Vagina (tissue), 2 donors: Measurements from ENCODE around the gene EXOC3. TPM values are rescaled to one million over a fixed set of nuclear protein-coding genes. Genes with fewer than 3 reads are reported as not detected.

Source experiments
- DNase-seq, 2 donors: peaks; one replicate each; pipeline ENCODE4 v3.0.0-alpha.2; 2017; ENCODE audit errors: extremely low spot score in 2 of 2
- H3K27ac ChIP-seq: fragments of 200-600 bp; sonication (generic); one replicate; pipeline ENCODE4 v1.5.1; 2019
- H3K27me3 ChIP-seq: fragments of 200-600 bp; sonication (generic); one replicate; pipeline ENCODE4 v1.5.1; 2019
- H3K36me3 ChIP-seq, 2 donors: fragments of 200-600 bp; sonication (generic); one replicate each; pipeline ENCODE4 v1.5.1; 2017 to 2019
- H3K4me1 ChIP-seq: fragments of 200-600 bp; sonication (generic); one replicate; pipeline ENCODE4 v1.5.1; 2019
- H3K4me3 ChIP-seq, 2 donors: fragments of 200-600 bp; sonication (generic); 1 replicate in 1 of 2; 2 replicates in 1 of 2; pipeline ENCODE4 v1.5.1; 2016 to 2019
- H3K9me3 ChIP-seq: fragments of 200-600 bp; sonication (generic); one replicate; pipeline ENCODE4 v1.5.1; 2019
- CTCF ChIP-seq, 3 experiments: fragments of 450-650 bp in 2 of 3; fragments of 200-600 bp in 1 of 3; sonication (generic) in 1 of 3; IDR thresholded peaks; one replicate each; pipeline ENCODE4 v1.5.1; 2017 to 2019; ENCODE audit warnings: antibody characterized with exemption in 3 of 3, mild to moderate bottlenecking in 2 of 3, moderate library complexity in 2 of 3
- POLR2A ChIP-seq, 2 donors: fragments of 450-650 bp; IDR thresholded peaks; one replicate each; pipeline ENCODE4 v1.6.1; 2017; ENCODE audit warnings: antibody characterized with exemption in 2 of 2, mild to moderate bottlenecking in 2 of 2, moderate library complexity in 2 of 2
- POLR2AphosphoS5 ChIP-seq, 2 donors: sonication (generic); formaldehyde crosslinking; IDR thresholded peaks; one replicate each; pipeline ENCODE4 v1.9.0; 2017; ENCODE audit warnings: antibody characterized with exemption in 2 of 2, mild to moderate bottlenecking in 2 of 2, low read depth in 1 of 2; ENCODE audit not compliant: insufficient read depth in 1 of 2
- intact Hi-C: fragments of 100-400 bp; cut with DNase I; formaldehyde crosslinking; loops from one replicate; pipeline ENCODE4 v1.15.1; 2023
- total RNA-seq: library from RNA; depleted of rRNA; stranded (reverse); fragments of >200 nt; gene quantifications from one replicate; pipeline ENCODE4 v1.2.3, GENCODE V29; 2016

Gene EXOC3
- total RNA-seq, 1 donor from 2014 or later, result 67.5 TPM

GRCh38 chr5:421287-421880 lies 21.6 kb upstream of the EXOC3 start:
- Histone ChIP-seq H3K36me3 (no peaks in the 10 kb centered on the region), H3K27me3 (no peaks in the 10 kb centered on the region), H3K27ac (no peak overlapping the region), H3K4me3 (no peak overlapping the region), H3K4me1 (peaks cover 3% of the 10 kb centered on the region), H3K9me3 (no peaks in the 10 kb centered on the region)
- intact Hi-C loops, result no loop called here
- DNase-seq, result no peak
- no peak for TF ChIP-seq POLR2AphosphoS5 (IDR thresholded peaks at IDR 0.05; ENCODE audit: insufficient read depth in 1 of 2, low read depth in 1 of 2)
- no peak for TF ChIP-seq CTCF (IDR thresholded peaks at IDR 0.05)
- no peak for TF ChIP-seq POLR2A (IDR thresholded peaks at IDR 0.05)

- Histone ChIP-seq H3K9me3 (no peaks in the 10 kb centered on the region), H3K36me3 (no peaks in the 10 kb centered on the region), H3K27me3 (no peaks in the 10 kb centered on the region), H3K4me1 (no peaks in the 10 kb centered on the region), H3K4me3 (no peak overlapping the region), H3K27ac (no peak overlapping the region)
- intact Hi-C loops, result no loop called here
- TF ChIP-seq POLR2A (IDR thresholded peaks at IDR 0.05), result no peak
- no peak for TF ChIP-seq CTCF (IDR thresholded peaks at IDR 0.05)
- TF ChIP-seq POLR2AphosphoS5 (IDR thresholded peaks at IDR 0.05; ENCODE audit: insufficient read depth in 1 of 2, low read depth in 1 of 2), result no peak
- DNase-seq, result no peak
Measured at GRCh38 chr5:421901-422300, 21.1 kb upstream of the EXOC3 start.

- Histone ChIP-seq H3K9me3 (no peaks in the 10 kb centered on the region), H3K36me3 (no peaks in the 10 kb centered on the region), H3K4me1 (no peaks in the 10 kb centered on the region), H3K4me3 (no peak overlapping the region), H3K27me3 (no peaks in the 10 kb centered on the region), H3K27ac (no peak overlapping the region)
- no peak for DNase-seq
- TF ChIP-seq CTCF (IDR thresholded peaks at IDR 0.05) (no peak), POLR2AphosphoS5 (IDR thresholded peaks at IDR 0.05; ENCODE audit: insufficient read depth in 1 of 2, low read depth in 1 of 2) (no peak), POLR2A (IDR thresholded peaks at IDR 0.05) (no peak)
- intact Hi-C loops, result no loop called here
Measured at GRCh38 chr5:422323-423232, 20.4 kb upstream of the EXOC3 start.

GRCh38 chr5:423233-423565 lies 19.8 kb upstream of the EXOC3 start:
- no peak overlapping the region for H3K27ac ChIP-seq
- H3K36me3 ChIP-seq, result no peaks in the 10 kb centered on the region
- H3K9me3 ChIP-seq, result no peaks in the 10 kb centered on the region
- TF ChIP-seq CTCF (IDR thresholded peaks at IDR 0.05) (no peak), POLR2A (IDR thresholded peaks at IDR 0.05) (no peak), POLR2AphosphoS5 (IDR thresholded peaks at IDR 0.05; ENCODE audit: insufficient read depth in 1 of 2, low read depth in 1 of 2) (no peak)
- H3K27me3 ChIP-seq, result no peaks in the 10 kb centered on the region
- no peaks in the 10 kb centered on the region for H3K4me1 ChIP-seq
- H3K4me3 ChIP-seq, result no peak overlapping the region
- DNase-seq, result no peak
- intact Hi-C loops, result no loop called here
